Heart left ventricle (tissue), 16 donors: ENCODE measurements around the gene ZNF22. TPM values are rescaled to one million over a fixed set of nuclear protein-coding genes. Genes with fewer than 3 reads are reported as not detected.

ENCODE experiments used
- ATAC-seq, 4 donors: fragments of 200-7000 bp; cut with Tn5 transposase; one replicate each; pipeline ENCODE4 v1.9.1; 2020 to 2022; ENCODE audit warnings: moderate library complexity in 4 of 4, mild to moderate bottlenecking in 3 of 4, moderate number of reproducible peaks in 1 of 4
- DNase-seq, 5 donors: peaks; one replicate each; pipeline ENCODE4 v3.0.0-alpha.2; 2020
- H3K27ac ChIP-seq, 12 donors: fragments of 200-600 bp; sonication (generic) in 4 of 12; one replicate each; pipeline versions ENCODE4 v1.5.0 to v1.8.0; 2016 to 2022; ENCODE audit warnings: mild to moderate bottlenecking in 2 of 12
- H3K27me3 ChIP-seq, 9 donors: fragments of 200-600 bp; sonication (generic) in 2 of 9; one replicate each; pipeline versions ENCODE4 v1.5.1 to v1.8.0; 2016 to 2022; ENCODE audit warnings: mild to moderate bottlenecking in 3 of 9
- H3K36me3 ChIP-seq, 9 donors: fragments of 200-600 bp; sonication (generic) in 2 of 9; one replicate each; pipeline versions ENCODE4 v1.5.0 to v1.8.0; 2018 to 2022; ENCODE audit warnings: mild to moderate bottlenecking in 2 of 9
- H3K4me1 ChIP-seq, 12 donors: fragments of 200-600 bp; sonication (generic) in 4 of 12; one replicate each; pipeline versions ENCODE4 v1.5.0 to v1.8.0; 2016 to 2022; ENCODE audit warnings: mild to moderate bottlenecking in 3 of 12
- H3K4me3 ChIP-seq, 12 donors: fragments of 200-600 bp; sonication (generic) in 4 of 12; one replicate each; pipeline versions ENCODE4 v1.5.0 to v1.8.0; 2017 to 2022; ENCODE audit warnings: mild to moderate bottlenecking in 9 of 12, moderate library complexity in 4 of 12
- H3K9me3 ChIP-seq, 12 donors: fragments of 200-600 bp; sonication (generic) in 4 of 12; one replicate each; pipeline versions ENCODE4 v1.5.0 to v1.8.0; 2016 to 2022; ENCODE audit warnings: mild to moderate bottlenecking in 1 of 12
- POLR2A ChIP-seq, 2 donors: fragments of 450-650 bp; IDR thresholded peaks; one replicate each; pipeline ENCODE4 v1.6.1; 2017; ENCODE audit warnings: antibody characterized with exemption in 2 of 2, mild to moderate bottlenecking in 2 of 2, moderate library complexity in 2 of 2
- WGBS, 4 donors: extraction: QIAGEN DNeasy Blood & Tissue Kit in 2 of 4; methylation state at CpG; one replicate each; pipeline versions ENCODE4 v1.1.5 to v1.1.7; 2013 to 2018; 5-methylcytosine and 5-hydroxymethylcytosine counted together
- intact Hi-C, 10 donors: fragments of 100-400 bp; cut with DNase I; formaldehyde crosslinking; loops; one replicate each; pipeline versions ENCODE4 v1.11.1 to v1.14.2; 2022
- polyA plus RNA-seq, 2 donors: library from polyadenylated mRNA; stranded (reverse); fragments of 200-250 nt; gene quantifications; one replicate each; pipeline ENCODE4 v1.2.3, GENCODE V29; 2013
- total RNA-seq, 9 donors: library from RNA; depleted of rRNA in 2 of 9; stranded (reverse); fragments of >200 nt in 2 of 9; fragmentation: NEBNext Ultra II Directional in 3 of 9; extraction: Animal tissue kit (Norgen Biotek cat#: 25700) in 3 of 9; gene quantifications; one replicate each; pipeline versions ENCODE4 v1.1.0 to v1.2.4, GENCODE V29; 2016 to 2023
- TF ChIP-seq, protein P1 (sequence below), 12 donors: fragments of 200-600 bp; sonication (generic) in 4 of 12; IDR thresholded peaks; one replicate each; pipeline versions ENCODE4 v1.5.0 to v1.8.0; 2018 to 2022; ENCODE audit warnings: antibody characterized with exemption in 12 of 12, mild to moderate bottlenecking in 5 of 12
- donor health status: ischemic (EF 13 %, LVEDD 7.1; RV severe dilation, severe dysfunction).
- donor health status: healthy with polysubstance abuse.
- donor health status: DM: no; HTN: yes; CAD: no.
- donor health status: DM: no; HTN: no; CAD: no.
- donor health status: ischemic (EF 25% LVEDD 6.9; RV normal size, moderate dysfunction).
- donor health status: ischemic (EF 25% LVEDD 5.7; RV mildly dilated, moderate dysfunction).
- donor health status: healthy.
- donor health status: DM: yes; HTN: yes; CAD: no.
- donor health status: ischemic (EF 35%, LVEDD 5.7; RV mildly dilated, moderate dysfunction).
- donor health status: nonischemic (EF 11% LVEDD 7.7; RV severe dilation, severe dysfunction).
- donor health status: DM: yes; HTN: yes; CAD: no.
- donor health status: PGD.
- donor health status: ischemic (EF 29% LVEDD 5.4; RV normal size, mild dysfunction).
- donor health status: nonischemic (EF 23%, LVEDD 6.1; RV moderate dilation, normal function).

The ZNF22 gene
- total and polyA plus RNA-seq, 11 donors = 12.6 to 17.5 (median 14.6) TPM

DNA sequence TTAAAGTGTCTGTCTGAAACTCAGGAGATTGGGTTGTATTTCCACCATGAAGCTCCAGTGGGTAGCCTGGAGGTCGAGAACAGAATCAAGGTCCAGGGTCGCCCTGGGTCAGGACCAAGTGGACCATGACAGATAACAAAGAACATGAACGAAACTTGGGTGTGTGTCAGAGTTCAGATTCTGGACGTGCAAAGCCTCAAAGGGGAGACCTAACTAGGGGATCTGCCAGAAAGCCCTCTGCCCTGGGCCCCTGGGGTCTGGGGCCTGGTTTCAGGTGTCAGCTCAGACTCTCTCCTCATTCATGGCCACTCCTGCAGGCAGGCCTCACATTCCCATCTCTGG, 39.5 kb upstream of the ZNF22 start:
- Histone ChIP-seq H3K9me3 (peaks cover 0 to 6% (median 0%) of the 10 kb centered on the region in 12 donors), H3K4me1 (peaks cover 19 to 93% (median 73%) of the 10 kb centered on the region in 12 donors), H3K36me3 (peaks cover 0 to 4% (median 0%) of the 10 kb centered on the region in 9 donors), H3K27ac (peak overlapping the region; percentile 83 to 98 (median 94)), H3K27me3 (no peaks in the 10 kb centered on the region), H3K4me3 (peak overlapping the region; percentile 12 to 90 (median 76))
- DNase-seq (peak in 1 of 5 donors; percentile 11), ATAC-seq (no peak)
- intact Hi-C loops = no loop called here
- TF ChIP-seq, protein P1, sequence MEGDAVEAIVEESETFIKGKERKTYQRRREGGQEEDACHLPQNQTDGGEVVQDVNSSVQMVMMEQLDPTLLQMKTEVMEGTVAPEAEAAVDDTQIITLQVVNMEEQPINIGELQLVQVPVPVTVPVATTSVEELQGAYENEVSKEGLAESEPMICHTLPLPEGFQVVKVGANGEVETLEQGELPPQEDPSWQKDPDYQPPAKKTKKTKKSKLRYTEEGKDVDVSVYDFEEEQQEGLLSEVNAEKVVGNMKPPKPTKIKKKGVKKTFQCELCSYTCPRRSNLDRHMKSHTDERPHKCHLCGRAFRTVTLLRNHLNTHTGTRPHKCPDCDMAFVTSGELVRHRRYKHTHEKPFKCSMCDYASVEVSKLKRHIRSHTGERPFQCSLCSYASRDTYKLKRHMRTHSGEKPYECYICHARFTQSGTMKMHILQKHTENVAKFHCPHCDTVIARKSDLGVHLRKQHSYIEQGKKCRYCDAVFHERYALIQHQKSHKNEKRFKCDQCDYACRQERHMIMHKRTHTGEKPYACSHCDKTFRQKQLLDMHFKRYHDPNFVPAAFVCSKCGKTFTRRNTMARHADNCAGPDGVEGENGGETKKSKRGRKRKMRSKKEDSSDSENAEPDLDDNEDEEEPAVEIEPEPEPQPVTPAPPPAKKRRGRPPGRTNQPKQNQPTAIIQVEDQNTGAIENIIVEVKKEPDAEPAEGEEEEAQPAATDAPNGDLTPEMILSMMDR (IDR thresholded peaks at IDR 0.05) = no peak
- no peak for TF ChIP-seq POLR2A (IDR thresholded peaks at IDR 0.05)
- WGBS, 4 donors = 26 to 57% (median 34%) methylated on average over 4 of the region's 4 CpGs

DNA sequence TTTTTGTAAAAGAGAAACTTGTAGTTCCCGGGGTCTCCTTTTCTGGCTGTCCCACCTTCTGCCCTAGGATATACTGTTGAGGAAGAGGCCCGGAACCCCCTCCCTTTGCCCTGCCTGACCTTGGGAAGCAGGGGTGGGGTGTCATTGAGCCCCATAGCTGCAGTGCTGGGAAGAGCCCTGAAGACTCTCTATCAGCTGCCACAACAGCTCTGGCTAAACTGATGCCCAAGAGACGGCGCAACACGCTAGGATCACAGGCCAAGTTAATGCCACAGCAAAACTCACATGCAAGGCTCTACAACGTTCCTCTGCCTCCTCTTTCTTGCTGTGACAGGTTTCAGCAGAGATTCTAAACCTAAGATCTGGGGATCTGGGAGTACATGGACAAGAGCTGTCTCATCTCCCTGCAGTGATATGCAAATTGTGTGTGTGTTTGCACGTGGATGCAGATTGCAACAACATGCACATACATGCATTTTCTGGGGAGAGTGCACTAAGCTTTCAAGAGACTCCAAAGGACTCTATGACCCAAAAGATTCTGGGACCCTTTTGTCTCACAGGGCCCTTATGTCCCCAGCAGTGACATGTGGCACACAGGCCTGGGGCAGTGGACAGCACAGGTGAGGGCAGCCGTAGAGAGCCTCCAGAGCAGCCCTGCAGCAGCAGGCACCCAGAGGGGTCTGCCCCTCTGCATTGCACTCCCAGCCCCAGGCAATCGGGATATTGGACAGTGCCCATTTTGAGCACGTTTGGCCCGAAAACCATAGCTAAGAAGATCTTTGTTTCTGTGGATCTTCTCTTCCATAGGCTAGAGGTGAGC, 38.6 kb upstream of the ZNF22 start:
- Histone ChIP-seq H3K4me3 (peak overlapping the region in 9 of 12 donors; percentile 62 to 90 (median 77)), H3K4me1 (peaks cover 23 to 94% (median 80%) of the 10 kb centered on the region in 12 donors), H3K9me3 (no peaks in the 10 kb centered on the region), H3K27ac (peak overlapping the region; percentile 83 to 98 (median 94)), H3K36me3 (no peaks in the 10 kb centered on the region), H3K27me3 (no peaks in the 10 kb centered on the region)
- 42 to 62% (median 59%) methylated on average over 11 of the region's 11 CpGs for WGBS, 4 donors
- ATAC-seq = no peak
- TF ChIP-seq POLR2A (IDR thresholded peaks at IDR 0.05) = no peak
- TF ChIP-seq, protein P1 (IDR thresholded peaks at IDR 0.05) = no peak
- peak in 1 of 5 donors; percentile 16 for DNase-seq
- intact Hi-C loops = no loop called here

DNA sequence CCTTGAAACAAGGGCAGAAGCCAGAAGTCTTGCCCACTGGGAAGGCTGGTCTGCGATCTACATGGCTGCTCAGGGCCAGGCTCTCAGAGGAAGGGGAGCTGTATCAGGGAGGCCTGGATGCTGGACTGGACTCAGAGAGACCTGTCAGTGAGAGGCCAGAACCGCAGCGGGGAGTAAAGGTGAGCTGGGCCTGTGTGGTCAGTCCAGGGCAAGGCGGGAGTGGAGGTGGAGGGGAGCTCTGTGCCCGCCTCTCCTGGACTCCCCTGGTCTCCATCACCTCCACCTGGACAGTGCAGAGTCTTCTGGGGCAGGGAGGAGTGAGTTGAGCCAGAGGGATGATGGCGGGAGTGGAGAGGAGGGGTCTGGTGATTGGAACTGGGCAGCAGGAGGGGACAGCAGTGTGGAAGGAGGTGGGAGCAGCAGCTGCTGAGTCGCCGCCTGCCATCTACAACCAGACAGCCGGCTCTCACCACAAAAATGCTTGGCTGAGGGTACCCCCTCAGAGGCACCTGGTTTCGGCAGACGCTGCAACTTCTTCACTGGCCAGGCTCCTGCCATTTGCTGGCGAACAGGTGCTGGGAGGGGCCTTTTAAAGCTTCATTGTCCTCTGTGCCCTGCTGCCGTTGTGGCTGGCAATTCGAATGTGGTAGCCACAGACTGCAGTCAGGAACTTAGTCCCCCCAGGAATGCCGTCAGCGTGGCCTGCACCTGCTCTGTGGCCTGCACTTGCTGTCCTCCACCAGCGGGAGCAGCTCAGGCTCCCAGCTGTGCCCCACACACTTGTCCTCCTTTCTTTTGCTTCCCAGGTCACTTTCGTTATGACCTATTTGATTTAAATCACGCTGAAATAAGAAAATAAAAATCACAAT, 37.6 kb upstream of the ZNF22 start:
- DNase-seq (peak in 2 of 5 donors; percentile 33 to 55), ATAC-seq (peak in 2 of 4 donors; percentile 13 to 18)
- no peaks in the 10 kb centered on the region for H3K9me3 ChIP-seq
- intact Hi-C loops = no loop called here
- H3K36me3 ChIP-seq = no peaks in the 10 kb centered on the region
- no peaks in the 10 kb centered on the region for H3K27me3 ChIP-seq
- H3K4me1 ChIP-seq = peaks cover 21 to 94% (median 80%) of the 10 kb centered on the region in 12 donors
- TF ChIP-seq, protein P1 (IDR thresholded peaks at IDR 0.05) = peak in 7 of 12 donors; percentile 11 to 39 (median 22)
- no peak for TF ChIP-seq POLR2A (IDR thresholded peaks at IDR 0.05)
- WGBS, 4 donors = 53 to 65% (median 62%) methylated on average over 19 of the region's 19 CpGs
- peak overlapping the region; percentile 83 to 98 (median 94) for H3K27ac ChIP-seq
- H3K4me3 ChIP-seq = peak overlapping the region in 9 of 12 donors; percentile 14 to 86 (median 76)
